SKM-1 treated with dmso at 0.1 percent for 144 hours (cell line): Measurements from ENCODE around the gene MAP2K5.

Experiments used
- DNase-seq: peaks from one replicate; lab custom pipeline; 2025; ENCODE audit not compliant: unreplicated experiment; lab: John Stamatoyannopoulos, UW

Gene MAP2K5

DNA sequence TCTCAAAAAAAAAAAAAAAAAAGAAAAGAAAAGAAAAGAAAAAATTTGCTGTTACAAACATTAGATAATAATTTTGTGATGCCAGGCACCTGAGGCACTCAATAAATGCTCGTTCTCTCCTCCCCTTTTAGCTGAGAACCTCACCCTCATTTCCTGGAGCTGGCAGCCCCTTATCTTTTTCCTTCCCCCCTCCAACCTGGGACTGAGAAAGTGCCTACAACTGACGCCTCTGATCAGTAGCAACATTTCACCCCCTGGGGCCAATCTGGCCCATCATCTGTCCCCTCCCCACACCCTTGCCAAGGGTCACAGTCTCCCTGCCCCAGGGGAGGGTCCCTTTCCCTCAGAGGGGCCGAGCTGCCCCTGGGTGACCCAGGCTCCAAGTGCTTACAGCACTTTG is 309.9 kb downstream of the MAP2K5 start:
- DNase-seq: no peak

DNA sequence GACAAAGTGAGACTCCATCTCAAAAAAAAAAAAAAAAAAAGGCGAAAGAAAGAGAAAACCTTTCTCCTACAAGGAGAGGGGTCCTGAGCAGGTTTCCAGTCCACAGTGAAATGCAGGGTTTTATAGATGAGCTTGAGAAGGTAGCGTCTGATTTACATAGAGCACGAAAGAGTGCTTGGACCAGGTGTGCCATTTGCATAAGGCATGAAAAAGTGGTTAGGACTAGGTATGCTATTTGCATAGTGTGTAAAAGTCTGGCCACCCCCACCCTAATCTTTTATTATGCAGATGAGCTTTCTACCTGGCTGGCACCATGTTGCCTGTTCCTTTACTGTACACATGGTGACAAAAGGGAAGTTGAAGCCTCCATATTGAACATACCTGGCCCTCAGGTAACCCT is 311.0 kb downstream of the MAP2K5 start:
- no peak for DNase-seq

DNA sequence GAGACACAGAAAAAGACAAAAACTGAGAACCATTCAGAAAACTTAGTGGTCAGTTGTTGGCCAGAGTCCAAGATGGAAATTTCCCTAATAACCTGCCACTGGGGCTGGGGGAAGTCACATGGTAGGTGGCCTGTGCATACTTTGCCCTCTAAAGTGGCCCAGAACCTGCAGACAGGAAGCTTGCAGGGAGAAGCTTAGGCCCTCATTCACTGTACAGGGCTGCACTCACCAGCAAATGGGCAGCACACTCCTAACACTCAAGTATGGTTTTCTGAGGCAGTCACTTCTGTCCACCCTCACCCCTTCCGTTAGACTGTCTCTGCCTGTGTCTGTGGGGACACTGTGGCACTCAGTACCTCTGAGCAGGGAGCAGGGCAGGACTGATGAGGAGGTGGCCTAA is 311.9 kb downstream of the MAP2K5 start:
- no peak for DNase-seq

DNA sequence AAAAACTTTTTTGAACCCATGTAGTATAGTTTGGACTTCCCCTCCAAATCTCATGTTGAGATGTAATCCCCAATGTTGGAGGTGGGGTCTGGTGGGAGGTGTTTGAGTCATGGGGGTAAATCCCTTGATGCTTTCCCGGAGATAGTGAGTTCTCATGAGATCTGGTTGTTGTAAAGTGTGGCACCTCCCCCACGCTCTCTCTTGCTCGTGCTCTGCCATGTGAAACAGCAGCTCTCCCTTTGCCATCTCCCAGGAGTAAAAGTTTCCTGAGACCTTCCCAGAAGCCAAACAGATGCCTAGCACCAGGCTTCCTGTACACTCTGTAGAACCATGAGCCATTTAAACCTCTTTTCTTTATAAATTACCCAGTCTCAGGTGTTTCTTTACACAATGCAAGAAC is 313.3 kb downstream of the MAP2K5 start:
- no peak for DNase-seq
